Caco-2 (cell line): Measurements from ENCODE around the gene CFAP43. TPM values are rescaled to one million over a fixed set of nuclear protein-coding genes. Genes with fewer than 3 reads are reported as not detected.

ENCODE experiments used
- BruUV-seq: library from RNA; stranded (reverse); fragments of 400-500 nt; replicated peaks from 2 replicates; lab custom pipeline; 2021; lab: Mats Ljungman, UMichigan
- CTCF ChIA-PET: fragments of 300-600 bp; sonication (Branson Sonifier 250); formaldehyde crosslinking; loops from one replicate; lab custom pipeline; 2022; ENCODE audit warnings: antibody characterized with exemption; lab: Charles Lee
- POLR2A ChIA-PET: fragments of 300-600 bp; sonication (Branson Sonifier 250); formaldehyde crosslinking; loops from one replicate; lab custom pipeline; 2022; ENCODE audit warnings: antibody characterized with exemption; lab: Charles Lee
- DNase-seq, 2 experiments: peaks; one replicate each; pipeline versions ENCODE4 v3.0.0 to v3.0.0-alpha.2; 2020 to 2022
- H3K27me3 ChIP-seq: replicated peaks from 2 replicates; pipeline ENCODE4 v1.6.0; 2011; ENCODE audit warnings: low read length; ENCODE audit not compliant: control insufficient read depth, insufficient read depth
- H3K36me3 ChIP-seq: 2 replicates; pipeline ENCODE4 v1.5.1; 2011; ENCODE audit warnings: low read length; ENCODE audit not compliant: control insufficient read depth, insufficient read depth
- H3K4me1 ChIP-seq: fragments of 250-450 bp; sonication (Bioruptor Pico); 2 replicates; pipeline ENCODE4 v1.5.1; 2020; ENCODE audit warnings: mild to moderate bottlenecking
- H3K4me3 ChIP-seq: 2 replicates; pipeline ENCODE4 v1.5.1; 2011; ENCODE audit warnings: low read depth, mild to moderate bottlenecking, control low read depth, low read length
- H3K9me3 ChIP-seq: fragments of 250-450 bp; sonication (Bioruptor Pico); 2 replicates; pipeline ENCODE4 v1.5.1; 2020; ENCODE audit warnings: mild to moderate bottlenecking, moderate library complexity
- H3K27ac Mint-ChIP-seq: one replicate; pipeline ENCODE4 v1.8.0; 2022; ENCODE audit warnings: mixed read lengths; ENCODE audit not compliant: unreplicated experiment
- H3K27me3 Mint-ChIP-seq: one replicate; pipeline ENCODE4 v1.8.0; 2022; ENCODE audit warnings: mixed read lengths; ENCODE audit not compliant: insufficient read depth, unreplicated experiment
- H3K36me3 Mint-ChIP-seq: one replicate; pipeline ENCODE4 v1.8.0; 2022; ENCODE audit warnings: mild to moderate bottlenecking, mixed read lengths; ENCODE audit not compliant: insufficient read depth, unreplicated experiment
- H3K4me1 Mint-ChIP-seq: one replicate; pipeline ENCODE4 v1.8.0; 2022; ENCODE audit warnings: low read depth, mixed read lengths; ENCODE audit not compliant: unreplicated experiment
- H3K4me3 Mint-ChIP-seq: one replicate; pipeline ENCODE4 v1.8.0; 2022; ENCODE audit warnings: mild to moderate bottlenecking, moderate library complexity, mixed read lengths; ENCODE audit not compliant: unreplicated experiment
- H3K9me3 Mint-ChIP-seq: one replicate; pipeline ENCODE4 v1.8.0; 2022; ENCODE audit warnings: mixed read lengths; ENCODE audit not compliant: unreplicated experiment
- intact Hi-C: fragments of 100-400 bp; cut with micrococcal nuclease; formaldehyde crosslinking; loops from one replicate; pipeline ENCODE4 v1.10.0; 2022; ENCODE audit not compliant: unreplicated experiment
- total RNA-seq: library from RNA; stranded (reverse); gene quantifications from 2 replicates; pipeline ENCODE4 v1.2.3, GENCODE V29; 2022
- TF ChIP-seq, protein P1 (sequence below), 2 experiments: fragments of 200-600 bp in 1 of 2; IDR thresholded peaks; 1 replicate in 1 of 2; 2 replicates in 1 of 2; pipeline versions ENCODE4 v1.5.1 to v1.8.0; 2011 to 2022; ENCODE audit warnings: antibody characterized with exemption in 1 of 2, control low read depth in 1 of 2, inconsistent platforms in 1 of 2, low read depth in 1 of 2, low read length in 1 of 2, mild to moderate bottlenecking in 1 of 2, moderate library complexity in 1 of 2; ENCODE audit not compliant: insufficient read depth in 1 of 2, severe bottlenecking in 1 of 2, unreplicated experiment in 1 of 2

Gene CFAP43
- total RNA-seq, 1 experiment from 2014 or later, result 0.52 TPM

- Mint-ChIP-seq H3K27ac (no peak overlapping the region), H3K9me3 (no peaks in the 10 kb centered on the region), H3K27me3 (peaks cover 7% of the 10 kb centered on the region), H3K4me3 (no peak overlapping the region), H3K36me3 (no peaks in the 10 kb centered on the region), H3K4me1 (peaks cover 8% of the 10 kb centered on the region)
- H3K4me1 ChIP-seq, result peaks cover 17% of the 10 kb centered on the region
- H3K9me3 ChIP-seq, result no peaks in the 10 kb centered on the region; the same call in 1 of the 2 replicates
- no peak overlapping the region for H3K4me3 ChIP-seq
- CTCF ChIA-PET, result no interaction called here
- TF ChIP-seq, protein P1, sequence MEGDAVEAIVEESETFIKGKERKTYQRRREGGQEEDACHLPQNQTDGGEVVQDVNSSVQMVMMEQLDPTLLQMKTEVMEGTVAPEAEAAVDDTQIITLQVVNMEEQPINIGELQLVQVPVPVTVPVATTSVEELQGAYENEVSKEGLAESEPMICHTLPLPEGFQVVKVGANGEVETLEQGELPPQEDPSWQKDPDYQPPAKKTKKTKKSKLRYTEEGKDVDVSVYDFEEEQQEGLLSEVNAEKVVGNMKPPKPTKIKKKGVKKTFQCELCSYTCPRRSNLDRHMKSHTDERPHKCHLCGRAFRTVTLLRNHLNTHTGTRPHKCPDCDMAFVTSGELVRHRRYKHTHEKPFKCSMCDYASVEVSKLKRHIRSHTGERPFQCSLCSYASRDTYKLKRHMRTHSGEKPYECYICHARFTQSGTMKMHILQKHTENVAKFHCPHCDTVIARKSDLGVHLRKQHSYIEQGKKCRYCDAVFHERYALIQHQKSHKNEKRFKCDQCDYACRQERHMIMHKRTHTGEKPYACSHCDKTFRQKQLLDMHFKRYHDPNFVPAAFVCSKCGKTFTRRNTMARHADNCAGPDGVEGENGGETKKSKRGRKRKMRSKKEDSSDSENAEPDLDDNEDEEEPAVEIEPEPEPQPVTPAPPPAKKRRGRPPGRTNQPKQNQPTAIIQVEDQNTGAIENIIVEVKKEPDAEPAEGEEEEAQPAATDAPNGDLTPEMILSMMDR (IDR thresholded peaks at IDR 0.05; ENCODE audit: insufficient read depth in 1 of 2, low read depth in 1 of 2, low read length in 1 of 2, severe bottlenecking in 1 of 2, unreplicated experiment in 1 of 2), result no peak
- no peaks in the 10 kb centered on the region for H3K27me3 ChIP-seq
- H3K36me3 ChIP-seq, result no peaks in the 10 kb centered on the region
- POLR2A ChIA-PET, result no interaction called here
- no peak for DNase-seq
- no TSS peak for BruUV-seq
- intact Hi-C loops, result no loop called here
Observed at GRCh38 chr10:104113376-104113956, 118.7 kb downstream of the CFAP43 start.

DNA sequence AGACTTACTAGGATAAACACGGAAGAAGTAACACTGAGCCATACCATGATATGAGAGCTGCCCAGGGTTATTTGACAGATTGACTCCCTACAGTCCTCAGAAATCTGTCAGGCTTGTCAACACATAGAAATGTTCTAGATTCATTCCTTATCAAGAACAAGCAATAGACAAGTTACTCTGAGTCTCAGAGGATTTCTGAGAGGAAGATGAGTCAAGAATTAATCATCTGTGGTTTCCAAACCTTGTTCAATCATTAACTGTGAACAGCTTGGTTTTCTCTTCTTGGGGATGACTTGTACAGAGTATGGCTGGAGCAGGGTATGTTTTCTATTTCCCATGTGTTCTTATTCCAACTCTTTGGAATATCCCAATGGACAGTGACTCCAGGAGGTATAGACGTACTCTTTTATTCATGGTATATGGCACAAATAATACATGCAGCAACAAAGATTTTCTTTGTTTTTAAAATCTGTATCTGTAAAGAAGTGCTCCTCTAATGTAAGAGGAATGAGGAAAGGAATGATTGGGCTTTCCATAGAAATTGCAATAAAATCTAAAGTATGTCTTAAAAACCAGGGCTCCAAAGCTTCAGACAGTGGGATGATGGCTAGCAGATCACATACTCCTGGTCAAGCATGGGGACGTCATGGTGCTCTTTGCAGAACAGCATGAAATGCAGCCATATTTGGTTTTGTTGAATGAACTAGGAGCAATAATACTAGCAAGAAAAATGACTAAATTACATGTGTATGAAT is 122.1 kb downstream of the CFAP43 start:
- peaks cover 17% of the 10 kb centered on the region for H3K4me1 ChIP-seq
- peaks cover 8% of the 10 kb centered on the region for H3K4me1 Mint-ChIP-seq
- ChIA-PET POLR2A (interaction anchor here (1.2 kb wide), 1 partner anchor 12 kb away, joined by 3 read pairs; the partner anchor contains the start of gene SFR1), CTCF (interaction anchor here (2.3 kb wide), 1 partner anchor 12 kb away, joined by 13 read pairs; the partner anchor contains the start of gene SFR1)
- H3K36me3 ChIP-seq, result no peaks in the 10 kb centered on the region
- no peaks in the 10 kb centered on the region for H3K36me3 Mint-ChIP-seq
- H3K4me3 Mint-ChIP-seq, result no peak overlapping the region
- no peak overlapping the region for H3K4me3 ChIP-seq
- H3K27me3 Mint-ChIP-seq, result peaks cover 7% of the 10 kb centered on the region
- intact Hi-C loops, result loop anchor here (1.0 kb wide), 1 partner anchor 11 kb away; no protein-coding TSS in a partner anchor
- no peaks in the 10 kb centered on the region for H3K9me3 Mint-ChIP-seq
- BruUV-seq, result no TSS peak
- H3K27ac Mint-ChIP-seq, result no peak overlapping the region
- H3K9me3 ChIP-seq, result no peaks in the 10 kb centered on the region; the same call in 1 of the 2 replicates
- H3K27me3 ChIP-seq, result no peaks in the 10 kb centered on the region
- TF ChIP-seq, protein P1 (IDR thresholded peaks at IDR 0.05; ENCODE audit: insufficient read depth in 1 of 2, low read depth in 1 of 2, low read length in 1 of 2, severe bottlenecking in 1 of 2, unreplicated experiment in 1 of 2), result no peak
- peak in 1 of 2 experiments; percentile 40 for DNase-seq

- Histone ChIP-seq H3K27me3 (no peaks in the 10 kb centered on the region), H3K4me3 (no peak overlapping the region), H3K9me3 (no peaks in the 10 kb centered on the region; the same call in 1 of the 2 replicates), H3K4me1 (peaks cover 7% of the 10 kb centered on the region), H3K36me3 (no peaks in the 10 kb centered on the region)
- TF ChIP-seq, protein P1 (IDR thresholded peaks at IDR 0.05; ENCODE audit: insufficient read depth in 1 of 2, low read depth in 1 of 2, low read length in 1 of 2, severe bottlenecking in 1 of 2, unreplicated experiment in 1 of 2), result no peak
- Mint-ChIP-seq H3K27me3 (peaks cover 5% of the 10 kb centered on the region), H3K4me1 (no peaks in the 10 kb centered on the region), H3K36me3 (no peaks in the 10 kb centered on the region), H3K9me3 (no peaks in the 10 kb centered on the region), H3K4me3 (no peak overlapping the region), H3K27ac (no peak overlapping the region)
- POLR2A ChIA-PET, result no interaction called here
- no TSS peak for BruUV-seq
- CTCF ChIA-PET, result no interaction called here
- intact Hi-C loops, result no loop called here
- no peak for DNase-seq
Observed at GRCh38 chr10:104104926-104105325, 127.2 kb downstream of the CFAP43 start.
